ENCODE results near the gene PRKAA2. TPM values are rescaled to one million over a fixed set of nuclear protein-coding genes. Genes with fewer than 3 reads are reported as not detected.

Gene PRKAA2
- total RNA-seq, 2 experiments from 2014 or later: 0.02 TPM

DNA sequence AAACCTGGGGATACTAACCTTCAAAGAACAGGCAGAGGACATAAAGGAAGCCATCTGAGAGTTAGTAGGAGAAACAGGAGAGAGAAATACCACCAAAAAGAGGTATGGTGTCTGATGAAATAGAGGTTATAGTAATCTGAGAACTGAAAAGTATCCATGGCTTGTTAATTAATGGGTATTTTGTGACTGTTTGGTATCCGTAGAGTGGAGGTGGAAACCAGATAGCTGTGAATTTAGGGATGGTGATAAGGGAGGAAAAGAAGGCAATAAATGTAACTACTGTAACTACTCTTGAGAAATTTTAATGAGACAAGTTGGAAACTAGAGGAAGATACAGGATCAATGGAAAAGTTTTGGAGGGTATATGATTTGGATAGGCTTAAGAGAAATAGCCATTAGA is 27.5 kb downstream of the PRKAA2 start:
- DNase-seq: no peak
- no peaks in the 10 kb centered on the region for H3K4me1 Mint-ChIP-seq
- peak overlapping the region; percentile 7 for H3K27ac Mint-ChIP-seq
- H3K9me3 Mint-ChIP-seq: no peaks in the 10 kb centered on the region
- H3K4me3 Mint-ChIP-seq: no peak overlapping the region
- peaks cover 19% of the 10 kb centered on the region for H3K27me3 Mint-ChIP-seq
- no peaks in the 10 kb centered on the region for H3K36me3 Mint-ChIP-seq

DNA sequence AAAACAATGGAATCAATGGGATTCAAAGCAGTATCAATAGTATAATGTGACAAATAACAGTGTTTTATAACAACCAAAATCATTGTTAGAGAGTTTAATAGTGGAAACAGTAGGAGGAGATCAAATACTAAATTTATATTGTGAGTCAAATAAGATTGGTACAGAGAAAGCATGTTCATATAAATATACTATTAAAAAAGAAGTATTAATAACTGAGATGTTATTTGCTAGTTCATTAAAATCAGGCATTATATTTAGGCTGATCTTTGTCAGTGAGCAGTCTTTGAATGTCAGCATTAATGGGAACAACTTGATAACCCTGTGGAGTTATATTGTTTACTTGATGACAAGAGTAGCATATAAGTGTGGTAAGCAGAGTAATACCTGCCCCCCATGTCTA is 30.6 kb downstream of the PRKAA2 start:
- Mint-ChIP-seq H3K27me3 (peaks cover 14% of the 10 kb centered on the region), H3K4me1 (no peaks in the 10 kb centered on the region), H3K27ac (no peak overlapping the region), H3K9me3 (no peaks in the 10 kb centered on the region), H3K36me3 (no peaks in the 10 kb centered on the region), H3K4me3 (no peak overlapping the region)
- DNase-seq: no peak

DNA sequence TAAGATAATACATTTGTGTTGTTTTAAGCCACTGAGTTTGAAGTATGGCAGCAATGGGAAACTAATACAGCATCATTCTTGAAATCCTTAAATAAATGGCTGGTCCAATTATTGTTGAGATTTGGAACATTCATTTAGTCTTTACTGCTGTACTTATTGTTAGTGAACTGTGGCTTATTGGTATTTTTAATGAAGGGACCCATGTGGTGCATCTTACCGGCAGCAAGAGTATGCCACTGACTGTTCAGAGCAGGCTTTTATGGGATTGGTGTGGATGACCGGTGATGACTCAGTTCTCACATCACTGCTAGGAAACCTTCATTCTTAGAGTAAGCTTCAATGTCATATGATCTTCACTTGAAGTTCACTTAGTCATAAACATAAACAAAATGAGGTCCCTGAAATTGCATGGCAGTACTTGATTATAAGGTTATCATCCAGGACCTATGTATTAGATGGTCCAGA is 31.5 kb downstream of the PRKAA2 start:
- no peak overlapping the region for H3K27ac Mint-ChIP-seq
- H3K36me3 Mint-ChIP-seq: no peaks in the 10 kb centered on the region
- no peak overlapping the region for H3K4me3 Mint-ChIP-seq
- no peaks in the 10 kb centered on the region for H3K9me3 Mint-ChIP-seq
- H3K27me3 Mint-ChIP-seq: peaks cover 14% of the 10 kb centered on the region
- no peaks in the 10 kb centered on the region for H3K4me1 Mint-ChIP-seq
- no peak for DNase-seq

DNA sequence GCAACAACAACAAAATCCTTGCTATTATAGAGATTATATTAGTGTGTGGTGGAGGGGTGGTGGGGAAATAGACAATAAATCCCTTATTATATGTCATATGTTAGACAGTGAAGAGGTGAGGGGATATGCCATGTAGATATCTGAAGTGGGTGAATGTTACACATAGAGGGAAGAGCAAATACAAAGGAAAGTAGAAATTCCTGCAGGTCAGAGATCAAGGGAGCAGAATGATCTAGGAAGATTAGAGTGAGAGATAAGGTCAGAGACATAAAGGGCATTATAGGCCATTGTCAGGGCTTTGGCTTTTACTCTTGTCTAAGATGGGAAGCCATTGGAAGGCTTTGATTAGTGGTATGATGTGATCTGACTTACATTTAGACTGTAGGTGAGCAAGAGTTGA is 38.5 kb downstream of the PRKAA2 start:
- H3K27ac Mint-ChIP-seq: no peak overlapping the region
- no peaks in the 10 kb centered on the region for H3K9me3 Mint-ChIP-seq
- no peak for DNase-seq
- peaks cover 2% of the 10 kb centered on the region for H3K4me1 Mint-ChIP-seq
- H3K27me3 Mint-ChIP-seq: no peaks in the 10 kb centered on the region
- H3K36me3 Mint-ChIP-seq: no peaks in the 10 kb centered on the region
- no peak overlapping the region for H3K4me3 Mint-ChIP-seq

DNA sequence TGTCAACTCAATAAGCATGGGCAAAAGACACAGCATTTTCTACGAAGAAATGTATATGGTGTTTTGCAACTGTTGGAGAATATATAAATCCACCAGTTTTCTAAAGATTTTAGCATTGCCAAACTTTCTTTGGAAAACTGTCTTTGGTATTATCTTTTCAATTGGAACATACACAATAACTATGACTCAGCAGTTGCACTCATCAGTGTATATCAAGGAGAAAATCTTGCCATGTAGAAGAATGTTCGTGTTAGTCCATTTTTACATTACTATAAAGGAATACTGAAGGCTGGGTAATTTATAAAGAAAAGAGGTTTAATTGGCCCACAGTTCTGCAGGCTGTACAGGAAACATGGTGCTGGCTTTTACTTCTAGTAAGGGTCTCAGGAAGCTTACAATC is 41.1 kb downstream of the PRKAA2 start:
- no peaks in the 10 kb centered on the region for H3K9me3 Mint-ChIP-seq
- no peak for DNase-seq
- H3K4me3 Mint-ChIP-seq: no peak overlapping the region
- peaks cover 3% of the 10 kb centered on the region for H3K4me1 Mint-ChIP-seq
- H3K27ac Mint-ChIP-seq: no peak overlapping the region
- no peaks in the 10 kb centered on the region for H3K36me3 Mint-ChIP-seq
- peaks cover 5% of the 10 kb centered on the region for H3K27me3 Mint-ChIP-seq

DNA sequence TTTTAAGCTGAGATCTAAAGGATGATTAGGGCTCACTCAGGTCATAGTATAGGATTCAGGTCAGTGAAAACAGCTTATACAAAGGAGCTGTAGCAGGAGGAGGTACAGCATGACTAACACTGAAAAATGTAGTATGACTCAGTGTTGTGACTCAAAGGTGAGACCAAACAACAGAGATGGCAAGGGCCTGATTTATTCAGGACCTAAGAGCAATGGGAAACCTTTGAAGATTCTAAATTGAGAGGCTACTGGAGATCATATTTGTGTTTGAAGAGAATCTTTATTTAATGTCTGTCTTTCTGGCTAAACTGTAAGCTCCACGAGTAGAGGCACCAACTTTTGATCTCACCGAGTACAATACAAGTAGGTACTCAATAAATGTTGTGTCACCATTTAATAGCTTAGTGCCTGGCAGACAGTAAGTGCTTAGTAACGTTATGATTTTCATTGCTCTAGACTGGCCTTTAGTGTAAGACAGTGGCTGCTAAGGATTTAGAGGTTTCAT is 43.5 kb downstream of the PRKAA2 start:
- no peak for DNase-seq
- Mint-ChIP-seq H3K27ac (no peak overlapping the region), H3K27me3 (peaks cover 5% of the 10 kb centered on the region), H3K36me3 (no peaks in the 10 kb centered on the region), H3K4me1 (peaks cover 3% of the 10 kb centered on the region), H3K4me3 (no peak overlapping the region), H3K9me3 (no peaks in the 10 kb centered on the region)

DNA sequence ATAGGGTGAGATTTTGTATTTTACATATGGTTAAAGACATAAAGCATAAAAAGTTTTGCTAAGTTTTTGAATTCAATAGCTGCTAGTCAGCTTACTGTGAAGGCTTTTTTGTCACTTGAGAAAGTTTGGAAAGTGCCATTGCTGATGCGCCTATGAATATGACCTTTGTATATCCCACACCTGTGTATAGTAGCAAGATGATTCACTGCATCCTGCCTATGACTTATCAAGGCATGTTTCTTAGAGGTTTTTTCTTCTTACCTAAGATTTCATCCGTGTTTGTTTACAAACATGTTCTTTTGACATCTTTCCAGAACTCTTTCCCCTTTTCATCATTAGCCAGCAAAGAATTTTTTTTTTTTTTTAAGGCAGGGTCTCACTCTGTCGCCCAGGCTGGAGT is 51.5 kb downstream of the PRKAA2 start:
- Mint-ChIP-seq H3K27me3 (peaks cover 10% of the 10 kb centered on the region), H3K36me3 (no peaks in the 10 kb centered on the region), H3K4me1 (no peaks in the 10 kb centered on the region), H3K27ac (no peak overlapping the region), H3K4me3 (no peak overlapping the region), H3K9me3 (no peaks in the 10 kb centered on the region)
- DNase-seq: no peak

DNA sequence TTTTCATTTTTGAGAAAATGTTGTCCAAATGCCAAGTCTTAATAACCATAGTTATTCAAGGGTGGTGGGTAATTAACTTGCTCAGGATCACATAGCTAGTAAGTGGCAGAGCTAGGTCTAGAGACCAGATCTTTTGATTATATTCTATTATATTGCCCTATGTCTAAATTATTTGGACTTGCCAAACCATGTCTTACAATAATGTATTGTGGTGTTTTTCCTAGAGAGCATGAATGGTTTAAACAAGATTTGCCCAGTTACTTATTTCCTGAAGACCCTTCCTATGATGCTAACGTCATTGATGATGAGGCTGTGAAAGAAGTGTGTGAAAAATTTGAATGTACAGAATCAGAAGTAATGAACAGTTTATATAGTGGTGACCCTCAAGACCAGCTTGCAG is 58.6 kb downstream of the PRKAA2 start:
- Mint-ChIP-seq H3K27ac (no peak overlapping the region), H3K9me3 (no peaks in the 10 kb centered on the region), H3K36me3 (no peaks in the 10 kb centered on the region), H3K27me3 (peaks cover 18% of the 10 kb centered on the region), H3K4me1 (no peaks in the 10 kb centered on the region), H3K4me3 (no peak overlapping the region)
- DNase-seq: no peak

DNA sequence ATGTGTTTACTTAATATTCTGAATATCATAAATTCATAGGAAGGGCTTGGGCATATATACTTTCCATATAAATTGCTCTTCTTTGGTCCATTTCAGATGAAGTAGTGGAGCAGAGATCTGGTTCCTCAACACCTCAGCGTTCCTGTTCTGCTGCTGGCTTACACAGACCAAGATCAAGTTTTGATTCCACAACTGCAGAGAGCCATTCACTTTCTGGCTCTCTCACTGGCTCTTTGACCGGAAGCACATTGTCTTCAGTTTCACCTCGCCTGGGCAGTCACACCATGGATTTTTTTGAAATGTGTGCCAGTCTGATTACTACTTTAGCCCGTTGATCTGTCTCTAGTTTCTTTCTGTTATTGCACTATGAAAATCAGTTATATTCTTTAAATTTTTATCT is 62.3 kb downstream of the PRKAA2 start:
- H3K4me1 Mint-ChIP-seq: no peaks in the 10 kb centered on the region
- no peaks in the 10 kb centered on the region for H3K36me3 Mint-ChIP-seq
- no peak overlapping the region for H3K27ac Mint-ChIP-seq
- H3K9me3 Mint-ChIP-seq: no peaks in the 10 kb centered on the region
- DNase-seq: no peak
- H3K27me3 Mint-ChIP-seq: peaks cover 32% of the 10 kb centered on the region
- H3K4me3 Mint-ChIP-seq: no peak overlapping the region

DNA sequence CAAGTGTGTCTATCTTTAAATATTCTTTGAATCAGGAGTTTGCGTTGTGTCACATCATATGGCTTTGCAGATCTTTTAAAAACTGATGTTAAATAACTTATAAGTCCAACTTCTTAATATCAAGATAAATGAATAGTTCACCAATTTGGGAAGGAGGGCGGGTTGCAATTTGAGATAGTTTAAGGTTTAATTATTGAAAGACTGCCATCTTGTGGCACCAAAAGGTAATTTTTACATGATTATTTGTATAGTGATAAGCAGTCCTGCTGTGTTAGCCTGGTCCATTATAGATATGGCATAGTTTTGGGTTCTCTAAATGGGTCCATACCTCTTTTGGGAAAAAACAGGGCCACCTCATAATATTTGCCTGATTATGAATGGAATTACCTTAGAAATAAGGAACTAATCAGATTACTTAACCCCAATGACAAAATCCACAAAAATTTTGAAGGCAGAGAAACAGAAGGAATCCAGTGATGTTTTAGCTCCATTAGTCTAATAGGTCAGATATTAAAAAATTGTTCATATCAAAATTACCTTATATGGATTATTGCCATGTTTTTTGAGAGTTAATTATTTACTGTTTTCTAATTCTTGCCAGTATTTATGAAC is 64.3 kb downstream of the PRKAA2 start:
- no peaks in the 10 kb centered on the region for H3K9me3 Mint-ChIP-seq
- H3K4me3 Mint-ChIP-seq: no peak overlapping the region
- peaks cover 32% of the 10 kb centered on the region for H3K27me3 Mint-ChIP-seq
- DNase-seq: no peak
- no peaks in the 10 kb centered on the region for H3K4me1 Mint-ChIP-seq
- no peak overlapping the region for H3K27ac Mint-ChIP-seq
- H3K36me3 Mint-ChIP-seq: no peaks in the 10 kb centered on the region

DNA sequence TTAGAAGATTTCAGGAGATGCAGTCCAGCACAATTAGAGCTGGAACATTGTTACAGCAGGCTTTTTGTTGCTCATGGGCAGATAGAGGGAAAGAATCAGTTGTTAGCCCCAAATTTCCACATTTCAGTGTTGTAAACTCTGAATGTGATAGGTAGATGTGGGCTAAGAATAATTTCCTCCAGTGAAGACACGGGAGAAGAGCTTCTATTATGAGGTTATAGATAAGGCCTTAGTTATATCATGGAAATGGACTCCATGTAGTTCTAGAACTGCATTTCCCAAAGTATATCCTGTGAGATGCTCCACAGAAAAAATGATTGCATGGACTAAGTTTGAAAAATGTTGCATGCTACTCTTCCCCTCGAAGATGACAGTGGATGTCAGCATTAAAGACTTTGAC is 64.9 kb downstream of the PRKAA2 start:
- Mint-ChIP-seq H3K27me3 (peaks cover 32% of the 10 kb centered on the region), H3K4me3 (no peak overlapping the region), H3K4me1 (no peaks in the 10 kb centered on the region), H3K36me3 (no peaks in the 10 kb centered on the region), H3K27ac (no peak overlapping the region), H3K9me3 (no peaks in the 10 kb centered on the region)
- DNase-seq: no peak

DNA sequence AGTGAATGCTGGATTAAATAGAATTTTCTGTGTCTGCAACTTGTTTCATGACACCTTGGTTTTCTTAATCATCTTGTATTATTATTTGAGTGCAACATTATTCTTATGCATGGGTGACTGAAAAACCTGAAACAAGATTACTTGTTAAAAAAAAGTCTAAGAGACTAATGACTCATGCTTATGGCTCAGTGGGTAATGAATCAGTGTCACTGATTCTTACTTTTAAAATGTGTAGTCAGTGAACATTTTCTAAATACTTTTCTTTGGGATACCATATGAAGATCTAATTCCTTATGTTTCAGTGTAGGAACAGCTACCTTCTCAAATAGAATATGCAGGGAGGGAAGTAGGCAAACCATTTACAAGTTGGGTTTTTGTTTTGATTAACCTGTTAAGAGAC is 65.5 kb downstream of the PRKAA2 start:
- Mint-ChIP-seq H3K27ac (no peak overlapping the region), H3K27me3 (peaks cover 32% of the 10 kb centered on the region), H3K4me1 (no peaks in the 10 kb centered on the region), H3K4me3 (no peak overlapping the region), H3K9me3 (no peaks in the 10 kb centered on the region), H3K36me3 (no peaks in the 10 kb centered on the region)
- no peak for DNase-seq

DNA sequence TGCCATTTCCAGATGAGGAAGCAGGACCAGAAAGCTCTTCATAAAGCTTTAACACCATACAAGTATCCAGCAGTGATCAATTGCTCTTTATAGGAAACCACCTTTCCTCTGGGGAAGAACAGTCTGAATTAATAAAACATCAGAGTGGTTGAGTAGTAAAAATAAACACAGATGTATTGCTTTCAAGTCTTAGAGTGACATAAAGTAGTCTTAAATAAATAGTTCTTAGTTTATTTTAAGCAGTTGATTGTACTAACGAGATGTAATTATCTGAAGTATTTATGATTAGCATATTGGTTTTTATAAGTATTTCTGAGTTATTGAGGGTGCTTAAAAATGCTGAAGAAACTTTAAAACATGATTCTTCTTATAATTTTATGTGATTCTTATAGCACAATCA is 67.0 kb downstream of the PRKAA2 start:
- DNase-seq: no peak
- Mint-ChIP-seq H3K9me3 (no peaks in the 10 kb centered on the region), H3K4me3 (no peak overlapping the region)

DNA sequence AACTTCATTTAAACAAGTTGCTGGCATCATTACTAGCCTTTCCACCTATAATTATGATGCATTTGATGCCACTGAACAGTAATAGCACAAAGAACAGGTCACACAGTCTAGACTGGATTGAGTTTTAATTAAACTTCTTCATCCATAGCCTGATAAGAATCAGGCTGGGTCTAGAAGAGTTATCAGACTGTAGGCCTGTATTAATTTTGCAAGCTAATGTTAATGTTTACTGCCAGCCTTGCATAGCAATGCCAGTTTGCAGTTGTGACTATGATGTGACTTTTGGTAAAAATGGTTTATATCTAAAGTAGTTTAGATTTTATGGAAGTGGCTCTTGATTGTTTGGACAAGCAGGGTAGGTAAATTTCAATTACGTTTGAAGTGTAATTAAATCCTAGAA is 68.0 kb downstream of the PRKAA2 start:
- Mint-ChIP-seq H3K4me3 (no peak overlapping the region), H3K9me3 (no peaks in the 10 kb centered on the region), H3K4me1 (no peaks in the 10 kb centered on the region), H3K36me3 (no peaks in the 10 kb centered on the region), H3K27ac (no peak overlapping the region), H3K27me3 (peaks cover 25% of the 10 kb centered on the region)
- DNase-seq: no peak

More for the DNA sequence above, 67.0 kb downstream of the PRKAA2 start:
- H3K27me3 Mint-ChIP-seq: peaks cover 29% of the 10 kb centered on the region
- H3K36me3 Mint-ChIP-seq: no peaks in the 10 kb centered on the region
- H3K4me1 Mint-ChIP-seq: no peaks in the 10 kb centered on the region
- H3K27ac Mint-ChIP-seq: no peak overlapping the region

DNA sequence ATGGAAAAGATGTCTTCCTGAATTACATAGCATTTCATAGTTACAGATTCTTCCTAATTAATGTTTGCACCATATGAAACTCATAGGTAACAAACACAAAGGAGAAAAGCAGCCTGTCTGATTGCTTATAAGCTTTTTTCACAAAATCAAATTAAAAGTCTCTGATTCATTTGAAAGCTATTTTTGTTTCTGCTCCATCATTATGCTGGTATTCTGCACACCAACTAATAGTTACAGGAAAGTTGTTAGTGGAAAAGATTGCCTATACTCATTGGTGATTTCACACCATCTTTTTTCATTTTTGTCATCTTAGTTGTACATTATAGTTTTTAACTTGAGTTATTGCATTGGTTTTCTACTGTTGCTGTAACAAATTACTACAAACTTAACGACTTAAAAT is 70.0 kb downstream of the PRKAA2 start:
- H3K36me3 Mint-ChIP-seq: no peaks in the 10 kb centered on the region
- H3K4me3 Mint-ChIP-seq: no peak overlapping the region
- no peak overlapping the region for H3K27ac Mint-ChIP-seq
- H3K9me3 Mint-ChIP-seq: no peaks in the 10 kb centered on the region
- H3K27me3 Mint-ChIP-seq: peaks cover 12% of the 10 kb centered on the region
- DNase-seq: no peak
- no peaks in the 10 kb centered on the region for H3K4me1 Mint-ChIP-seq

DNA sequence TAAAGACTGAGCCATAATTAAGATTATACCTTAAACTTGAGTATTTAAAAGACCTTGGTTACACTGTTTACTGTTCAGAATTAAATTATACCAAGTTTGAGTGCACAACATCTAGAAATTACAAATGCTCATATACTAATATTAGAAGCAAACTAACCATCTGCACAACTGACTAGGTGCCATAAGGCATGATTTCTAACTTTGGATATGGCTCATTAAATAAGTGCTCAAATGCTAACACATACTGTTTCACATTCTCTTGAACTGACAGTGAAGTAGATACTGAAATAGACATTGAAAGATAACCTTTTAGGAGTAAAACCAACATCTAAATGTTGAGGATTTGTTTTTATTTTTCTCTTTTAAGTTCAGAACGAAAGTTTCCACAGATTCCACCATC is 74.1 kb downstream of the PRKAA2 start:
- Mint-ChIP-seq H3K4me3 (no peak overlapping the region), H3K9me3 (no peaks in the 10 kb centered on the region), H3K36me3 (no peaks in the 10 kb centered on the region), H3K27ac (no peak overlapping the region), H3K4me1 (no peaks in the 10 kb centered on the region), H3K27me3 (peaks cover 8% of the 10 kb centered on the region)
- no peak for DNase-seq
